ENCODE results near the gene GRID2. TPM values are rescaled to one million over a fixed set of nuclear protein-coding genes. Genes with fewer than 3 reads are reported as not detected.

GRID2 gene
- total and polyA plus RNA-seq, 4 donors: under 0.01 to 0.02 TPM; not detected in 2

GRCh38 chr4:93168053-93168452 is 864.3 kb downstream of the GRID2 start:
- H3K9ac ChIP-seq (ENCODE audit: low read depth in 1 of 2, low read length in 2 of 2): no peak overlapping the region
- H3K4me1 ChIP-seq (ENCODE audit: control insufficient read depth in 4 of 4, insufficient read depth in 4 of 4, low read length in 3 of 4): no peaks in the 10 kb centered on the region
- H3K36me3 ChIP-seq (ENCODE audit: control insufficient read depth in 4 of 4, insufficient read depth in 3 of 4, low read depth in 1 of 4, low read length in 3 of 4): no peaks in the 10 kb centered on the region
- no peak for DNase-seq (ENCODE audit: low spot score)
- TF ChIP-seq MAX (IDR thresholded peaks at IDR 0.05): no peak
- TF ChIP-seq HNF4A (conservative IDR thresholded peaks at IDR 0.05): no peak
- TF ChIP-seq ATF3 (IDR thresholded peaks at IDR 0.05): no peak
- TF ChIP-seq YY1 (IDR thresholded peaks at IDR 0.05): no peak
- no peaks in the 10 kb centered on the region for H3K9me3 ChIP-seq (ENCODE audit: control insufficient read depth in 4 of 4, low read length in 3 of 4)
- WGBS: 92% methylated on average over 4 of the region's 4 CpGs
- peaks cover 0 to 2% (median 0%) of the 10 kb centered on the region in 4 donors for H3K27me3 ChIP-seq (ENCODE audit: control insufficient read depth in 4 of 4, insufficient read depth in 4 of 4, low read length in 3 of 4)
- no peak overlapping the region for H3K4me3 ChIP-seq (ENCODE audit: low read depth in 1 of 3, low read length in 3 of 3)
- no peak overlapping the region for H3K27ac ChIP-seq (ENCODE audit: low read depth in 1 of 2, low read length in 2 of 2)

GRCh38 chr4:93169966-93170365 is 866.2 kb downstream of the GRID2 start:
- H3K9me3 ChIP-seq (ENCODE audit: control insufficient read depth in 4 of 4, low read length in 3 of 4): no peaks in the 10 kb centered on the region
- H3K4me1 ChIP-seq (ENCODE audit: control insufficient read depth in 4 of 4, insufficient read depth in 4 of 4, low read length in 3 of 4): no peaks in the 10 kb centered on the region
- DNase-seq (ENCODE audit: low spot score): no peak
- H3K4me3 ChIP-seq (ENCODE audit: low read depth in 1 of 3, low read length in 3 of 3): no peak overlapping the region
- no peaks in the 10 kb centered on the region for H3K27me3 ChIP-seq (ENCODE audit: control insufficient read depth in 4 of 4, insufficient read depth in 4 of 4, low read length in 3 of 4)
- no peak overlapping the region for H3K27ac ChIP-seq (ENCODE audit: low read depth in 1 of 2, low read length in 2 of 2)
- 93% methylated on average over 6 of the region's 6 CpGs for WGBS
- no peak overlapping the region for H3K9ac ChIP-seq (ENCODE audit: low read depth in 1 of 2, low read length in 2 of 2)
- no peak for TF ChIP-seq REST (IDR thresholded peaks at IDR 0.05)
- no peak for TF ChIP-seq CTCF (IDR thresholded peaks at IDR 0.05; ENCODE audit: low read depth, low read length, missing input control)
- TF ChIP-seq YY1 (IDR thresholded peaks at IDR 0.05): no peak
- no peak for TF ChIP-seq MAX (IDR thresholded peaks at IDR 0.05)
- no peak for TF ChIP-seq EGR1 (IDR thresholded peaks at IDR 0.05; ENCODE audit: low read depth in 2 of 2)
- no peak for TF ChIP-seq GABPA (IDR thresholded peaks at IDR 0.05 in 1 of 2, conservative IDR thresholded peaks at IDR 0.05 in 1 of 2)
- no peak for TF ChIP-seq RXRA (IDR thresholded peaks at IDR 0.05)
- TF ChIP-seq HNF4A (conservative IDR thresholded peaks at IDR 0.05): no peak
- no peak for TF ChIP-seq FOXA2 (IDR thresholded peaks at IDR 0.05)
- TF ChIP-seq NR2F2 (IDR thresholded peaks at IDR 0.05): no peak
- no peak for TF ChIP-seq RAD21 (IDR thresholded peaks at IDR 0.05)
- no peaks in the 10 kb centered on the region for H3K36me3 ChIP-seq (ENCODE audit: control insufficient read depth in 4 of 4, insufficient read depth in 3 of 4, low read depth in 1 of 4, low read length in 3 of 4)

Measured in liver (tissue), 9 donors.